Cardiac muscle cell (in vitro differentiated cells and primary cell): ENCODE measurements around the gene USP7. TPM values are rescaled to one million over a fixed set of nuclear protein-coding genes. Genes with fewer than 3 reads are reported as not detected.

Source experiments
- DNase-seq, 2 donors: peaks; one replicate each; pipeline versions ENCODE4 v3.0.0 to v3.0.0-alpha.2; 2010 to 2017; ENCODE audit warnings: low read depth in 1 of 2, low spot score in 1 of 2
- H3K27ac ChIP-seq: fragments of 200-600 bp; sonication (generic); 2 replicates; pipeline ENCODE4 v1.5.1; 2016
- H3K27me3 ChIP-seq: fragments of 200-600 bp; sonication (generic); 2 replicates; pipeline ENCODE4 v1.6.0; 2016; ENCODE audit warnings: control low read depth
- H3K36me3 ChIP-seq: fragments of 200-600 bp; sonication (generic); 2 replicates; pipeline ENCODE4 v1.5.1; 2016; ENCODE audit warnings: control low read depth
- H3K4me1 ChIP-seq: fragments of 200-600 bp; sonication (generic); 2 replicates; pipeline ENCODE4 v1.8.1; 2017; ENCODE audit warnings: low read depth, mild to moderate bottlenecking, mixed run types
- H3K4me3 ChIP-seq: fragments of 200-600 bp; sonication (generic); 2 replicates; pipeline ENCODE4 v1.5.1; 2016; ENCODE audit warnings: mild to moderate bottlenecking
- H3K9me3 ChIP-seq: fragments of 200-600 bp; sonication (generic); 2 replicates; pipeline ENCODE4 v1.5.1; 2017; ENCODE audit warnings: low read depth, mild to moderate bottlenecking, control low read depth
- CTCF ChIP-seq: IDR thresholded peaks from 2 replicates; pipeline ENCODE4 v1.5.1; 2012; ENCODE audit warnings: low read depth, mild to moderate bottlenecking, low read length
- polyA plus RNA-seq: library from polyadenylated mRNA; unstranded; fragments of >200 nt; fragmentation: Nextera tagmentation; extraction: Ambion mirVana; gene quantifications from 2 replicates; pipeline ENCODE4 v1.2.1, GENCODE V29; 2016
- total RNA-seq: library from RNA; depleted of rRNA; stranded (reverse); fragments of >200 nt; gene quantifications from 2 replicates; pipeline ENCODE4 v1.2.3, GENCODE V29; 2016

USP7 gene
- total and polyA plus RNA-seq, 2 experiments from 2014 or later = 45.1 to 77.0 TPM

- no peak for TF ChIP-seq CTCF
- H3K36me3 ChIP-seq = no peaks in the 10 kb centered on the region
- H3K4me1 ChIP-seq = peaks cover 24% of the 10 kb centered on the region
- H3K4me3 ChIP-seq = peak within 1 kb of the TSS; percentile 97
- peak; percentile 92 to 95 for DNase-seq
- peak within 1 kb of the TSS; percentile 89 for H3K27ac ChIP-seq
- H3K27me3 ChIP-seq = no peaks in the 10 kb centered on the region
- H3K9me3 ChIP-seq = no peaks in the 10 kb centered on the region
Measured at GRCh38 chr16:8868416-8869211, 95.1 kb downstream of the USP7 start, which contains the start of gene CARHSP1. TSS of gene CARHSP1 (minus strand) at chr16:8869006. CDS start at chr16:8859328, 9,678 bp downstream.

- no peaks in the 10 kb centered on the region for H3K27me3 ChIP-seq
- TF ChIP-seq CTCF = no peak
- H3K36me3 ChIP-seq = no peaks in the 10 kb centered on the region
- H3K27ac ChIP-seq = peak overlapping the region; percentile 89
- peak overlapping the region; percentile 97 for H3K4me3 ChIP-seq
- peak in 1 of 2 donors; percentile 55 for DNase-seq
- H3K9me3 ChIP-seq = no peaks in the 10 kb centered on the region
- peaks cover 28% of the 10 kb centered on the region for H3K4me1 ChIP-seq
Measured at GRCh38 chr16:8867932-8868415, 95.7 kb downstream of the USP7 start.

GRCh38 chr16:8867216-8867931, 96.3 kb downstream of the USP7 start:
- DNase-seq = peak in 1 of 2 donors; percentile 50
- TF ChIP-seq CTCF = no peak
- H3K36me3 ChIP-seq = no peaks in the 10 kb centered on the region
- H3K9me3 ChIP-seq = no peaks in the 10 kb centered on the region
- H3K27ac ChIP-seq = peak overlapping the region; percentile 89
- no peaks in the 10 kb centered on the region for H3K27me3 ChIP-seq
- peaks cover 28% of the 10 kb centered on the region for H3K4me1 ChIP-seq
- peak overlapping the region; percentile 97 for H3K4me3 ChIP-seq

- Histone ChIP-seq H3K4me3 (peak overlapping the region; percentile 97), H3K36me3 (no peaks in the 10 kb centered on the region), H3K9me3 (no peaks in the 10 kb centered on the region), H3K4me1 (peaks cover 28% of the 10 kb centered on the region), H3K27me3 (no peaks in the 10 kb centered on the region), H3K27ac (peak overlapping the region; percentile 89)
- DNase-seq = no peak
- no peak for TF ChIP-seq CTCF
Measured at GRCh38 chr16:8866884-8867215, 96.9 kb downstream of the USP7 start.

- Histone ChIP-seq H3K4me3 (peak overlapping the region; percentile 97), H3K9me3 (no peaks in the 10 kb centered on the region), H3K4me1 (peaks cover 28% of the 10 kb centered on the region), H3K36me3 (no peaks in the 10 kb centered on the region), H3K27ac (peak overlapping the region; percentile 89), H3K27me3 (no peaks in the 10 kb centered on the region)
- peak; percentile 77 to 85 for DNase-seq
- TF ChIP-seq CTCF = no peak
Measured at GRCh38 chr16:8866118-8866883, 97.4 kb downstream of the USP7 start.
